Endodermal cell (in vitro differentiated cells): ENCODE data around the gene RETREG1. TPM values are rescaled to one million over a fixed set of nuclear protein-coding genes. Genes with fewer than 3 reads are reported as not detected.
A peak's percentile ranks its signal among the peaks of the same experiment; 100 is the strongest.

ENCODE experiments used
- DNase-seq: peaks from one replicate; pipeline ENCODE4 v3.0.0-alpha.2; 2017
- H3K27ac ChIP-seq: 2 replicates; pipeline ENCODE4 v1.5.1; 2013; ENCODE audit warnings: mild to moderate bottlenecking, low read depth, low read length, moderate library complexity
- H3K27me3 ChIP-seq: 2 replicates; pipeline ENCODE4 v1.6.1; 2013; ENCODE audit warnings: mild to moderate bottlenecking, low read length, moderate library complexity; ENCODE audit not compliant: insufficient read depth, control insufficient read depth, poor library complexity, severe bottlenecking
- H3K36me3 ChIP-seq: 2 replicates; pipeline ENCODE4 v1.7.0; 2013; ENCODE audit warnings: mild to moderate bottlenecking, low read length, moderate library complexity; ENCODE audit not compliant: control insufficient read depth, insufficient read depth
- H3K4me1 ChIP-seq: one replicate; pipeline ENCODE4 v1.7.0; 2013; ENCODE audit warnings: low read length; ENCODE audit not compliant: control insufficient read depth, insufficient read depth
- H3K4me3 ChIP-seq: 2 replicates; pipeline ENCODE4 v1.5.1; 2013; ENCODE audit warnings: mild to moderate bottlenecking, low read length, moderate library complexity
- H3K9ac ChIP-seq: 2 replicates; pipeline ENCODE4 v1.6.1; 2013; ENCODE audit warnings: mild to moderate bottlenecking, low read length, moderate library complexity; ENCODE audit not compliant: poor library complexity, severe bottlenecking; ENCODE audit errors: extremely low read depth
- H3K9me3 ChIP-seq: 2 replicates; pipeline ENCODE4 v1.6.1; 2013; ENCODE audit warnings: mild to moderate bottlenecking, low read length, moderate library complexity; ENCODE audit not compliant: control insufficient read depth
- H3K27ac Mint-ChIP-seq: 2 replicates; pipeline ENCODE4 v1.8.0; 2020; ENCODE audit warnings: mixed read lengths
- H3K27me3 Mint-ChIP-seq: 2 replicates; pipeline ENCODE4 v1.8.0; 2021; ENCODE audit warnings: mild to moderate bottlenecking, mixed read lengths; ENCODE audit not compliant: insufficient read depth
- H3K36me3 Mint-ChIP-seq: 2 replicates; pipeline ENCODE4 v1.8.0; 2020; ENCODE audit warnings: low read depth, mixed read lengths
- H3K4me1 Mint-ChIP-seq: 2 replicates; pipeline ENCODE4 v1.8.0; 2020; ENCODE audit warnings: mixed read lengths
- H3K4me3 Mint-ChIP-seq: 2 replicates; pipeline ENCODE4 v1.8.0; 2020; ENCODE audit warnings: mild to moderate bottlenecking, moderate library complexity, mixed read lengths
- H3K9me3 Mint-ChIP-seq: 2 replicates; pipeline ENCODE4 v1.8.0; 2020; ENCODE audit warnings: mild to moderate bottlenecking, mixed read lengths
- CTCF ChIP-seq: fragments of 200-600 bp; sonication (generic); conservative IDR thresholded peaks from 2 replicates; pipeline ENCODE4 v1.5.0; 2021; ENCODE audit warnings: antibody characterized with exemption, mild to moderate bottlenecking
- WGBS, 2 experiments: methylation state at CpG; one replicate each; pipeline versions ENCODE4 v1.1.5 to v1.1.7; 2013; ENCODE audit warnings: missing lambda C conversion rate in 2 of 2, mixed read lengths in 1 of 2; ENCODE audit not compliant: insufficient coverage in 1 of 2, insufficient read length in 1 of 2; 5-methylcytosine and 5-hydroxymethylcytosine counted together
- total RNA-seq, 2 donors: library from RNA; stranded (reverse); fragmentation: NEBNext Ultra II Directional in 1 of 2; extraction: Animal tissue kit (Norgen Biotek cat#: 25700) in 1 of 2; gene quantifications; 2 replicates in 1 of 2; 3 replicates in 1 of 2; pipeline ENCODE4 v1.2.1, GENCODE V29; 2021

The RETREG1 gene
- total RNA-seq, 2 donors from 2014 or later = 4.1 to 4.3 TPM

GRCh38 chr5:16582081-16582480 lies 34.7 kb downstream of the RETREG1 start:
- peaks cover 9% of the 10 kb centered on the region for H3K4me1 ChIP-seq
- Mint-ChIP-seq H3K27ac (no peak overlapping the region), H3K27me3 (no peaks in the 10 kb centered on the region), H3K9me3 (peaks cover 7% of the 10 kb centered on the region), H3K36me3 (peaks cover 2% of the 10 kb centered on the region), H3K4me1 (peaks cover 43% of the 10 kb centered on the region), H3K4me3 (no peak overlapping the region)
- 95 to 100% methylated on average over 1 to 4 of the region's 4 CpGs for WGBS, 2 experiments
- no peak for DNase-seq
- H3K36me3 ChIP-seq = no peaks in the 10 kb centered on the region
- H3K27ac ChIP-seq = no peak overlapping the region
- H3K4me3 ChIP-seq = no peak overlapping the region
- no peak overlapping the region for H3K9ac ChIP-seq
- no peaks in the 10 kb centered on the region for H3K27me3 ChIP-seq
- H3K9me3 ChIP-seq = peaks cover 9% of the 10 kb centered on the region
- TF ChIP-seq CTCF = no peak

GRCh38 chr5:16580382-16580781 lies 36.4 kb downstream of the RETREG1 start:
- 84 to 92% methylated on average over 3 to 6 of the region's 6 CpGs for WGBS, 2 experiments
- H3K4me3 Mint-ChIP-seq = no peak overlapping the region
- no peak overlapping the region for H3K9ac ChIP-seq
- TF ChIP-seq CTCF = no peak
- DNase-seq = no peak
- H3K36me3 ChIP-seq = no peaks in the 10 kb centered on the region
- no peak overlapping the region for H3K27ac Mint-ChIP-seq
- H3K9me3 Mint-ChIP-seq = no peaks in the 10 kb centered on the region
- H3K4me3 ChIP-seq = no peak overlapping the region
- no peak overlapping the region for H3K27ac ChIP-seq
- no peaks in the 10 kb centered on the region for H3K27me3 ChIP-seq
- no peaks in the 10 kb centered on the region for H3K27me3 Mint-ChIP-seq
- no peaks in the 10 kb centered on the region for H3K9me3 ChIP-seq
- H3K4me1 ChIP-seq = peaks cover 9% of the 10 kb centered on the region
- H3K36me3 Mint-ChIP-seq = no peaks in the 10 kb centered on the region
- peaks cover 36% of the 10 kb centered on the region for H3K4me1 Mint-ChIP-seq

GRCh38 chr5:16579142-16579847 lies 37.5 kb downstream of the RETREG1 start:
- Mint-ChIP-seq H3K36me3 (no peaks in the 10 kb centered on the region), H3K4me3 (no peak overlapping the region), H3K4me1 (peaks cover 37% of the 10 kb centered on the region), H3K27ac (peak overlapping the region; percentile 54), H3K9me3 (no peaks in the 10 kb centered on the region), H3K27me3 (no peaks in the 10 kb centered on the region)
- Histone ChIP-seq H3K9ac (no peak overlapping the region), H3K27me3 (no peaks in the 10 kb centered on the region), H3K36me3 (no peaks in the 10 kb centered on the region), H3K4me1 (peaks cover 9% of the 10 kb centered on the region), H3K4me3 (no peak overlapping the region), H3K27ac (no peak overlapping the region), H3K9me3 (no peaks in the 10 kb centered on the region)
- DNase-seq = no peak
- no peak for TF ChIP-seq CTCF
- 82 to 90% methylated on average over 4 to 5 of the region's 6 CpGs for WGBS, 2 experiments
